Loucy (cell line): ENCODE data around the gene IGSF10.

Source experiments
- EZH2phosphoT487 ChIP-seq: fragments of 200-600 bp; IDR thresholded peaks from 2 replicates; pipeline ENCODE4 v1.6.1; 2018; ENCODE audit warnings: antibody characterized with exemption, mild to moderate bottlenecking, moderate library complexity, borderline replicate concordance
- TF ChIP-seq, protein P1 (sequence below): fragments of 200-600 bp; sonication (generic); conservative IDR thresholded peaks from 2 replicates; pipeline ENCODE4 v1.5.1; 2014; ENCODE audit warnings: mild to moderate bottlenecking, antibody characterized with exemption, low read length

DNA sequence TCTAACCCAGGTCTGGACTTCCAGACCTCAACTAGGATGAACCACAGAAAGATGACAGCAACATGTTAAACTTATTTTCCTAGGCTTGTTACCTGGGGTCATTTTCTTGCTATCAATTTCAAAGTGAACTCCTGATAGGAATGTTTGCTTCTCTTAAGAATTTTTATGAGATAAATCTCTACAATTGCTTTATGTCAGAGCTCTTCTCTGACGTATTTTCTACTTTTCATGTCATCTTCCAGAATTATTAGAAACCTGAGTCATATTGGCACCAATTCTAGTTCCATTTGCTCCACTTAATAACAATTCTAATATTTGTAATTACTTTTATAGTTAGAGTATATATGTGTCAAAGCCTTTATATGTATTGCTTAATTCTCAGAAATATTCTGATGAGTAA lies 2.1 kb upstream of the IGSF10 start:
- no peak for TF ChIP-seq EZH2phosphoT487
- TF ChIP-seq, protein P1, sequence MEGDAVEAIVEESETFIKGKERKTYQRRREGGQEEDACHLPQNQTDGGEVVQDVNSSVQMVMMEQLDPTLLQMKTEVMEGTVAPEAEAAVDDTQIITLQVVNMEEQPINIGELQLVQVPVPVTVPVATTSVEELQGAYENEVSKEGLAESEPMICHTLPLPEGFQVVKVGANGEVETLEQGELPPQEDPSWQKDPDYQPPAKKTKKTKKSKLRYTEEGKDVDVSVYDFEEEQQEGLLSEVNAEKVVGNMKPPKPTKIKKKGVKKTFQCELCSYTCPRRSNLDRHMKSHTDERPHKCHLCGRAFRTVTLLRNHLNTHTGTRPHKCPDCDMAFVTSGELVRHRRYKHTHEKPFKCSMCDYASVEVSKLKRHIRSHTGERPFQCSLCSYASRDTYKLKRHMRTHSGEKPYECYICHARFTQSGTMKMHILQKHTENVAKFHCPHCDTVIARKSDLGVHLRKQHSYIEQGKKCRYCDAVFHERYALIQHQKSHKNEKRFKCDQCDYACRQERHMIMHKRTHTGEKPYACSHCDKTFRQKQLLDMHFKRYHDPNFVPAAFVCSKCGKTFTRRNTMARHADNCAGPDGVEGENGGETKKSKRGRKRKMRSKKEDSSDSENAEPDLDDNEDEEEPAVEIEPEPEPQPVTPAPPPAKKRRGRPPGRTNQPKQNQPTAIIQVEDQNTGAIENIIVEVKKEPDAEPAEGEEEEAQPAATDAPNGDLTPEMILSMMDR: no peak
